ENCODE measurements around the gene SNX25. TPM values are rescaled to one million over a fixed set of nuclear protein-coding genes. Genes with fewer than 3 reads are reported as not detected.

The SNX25 gene
- total RNA-seq, 4 donors from 2014 or later: 19.9 to 23.8 (median 21.5) TPM

DNA sequence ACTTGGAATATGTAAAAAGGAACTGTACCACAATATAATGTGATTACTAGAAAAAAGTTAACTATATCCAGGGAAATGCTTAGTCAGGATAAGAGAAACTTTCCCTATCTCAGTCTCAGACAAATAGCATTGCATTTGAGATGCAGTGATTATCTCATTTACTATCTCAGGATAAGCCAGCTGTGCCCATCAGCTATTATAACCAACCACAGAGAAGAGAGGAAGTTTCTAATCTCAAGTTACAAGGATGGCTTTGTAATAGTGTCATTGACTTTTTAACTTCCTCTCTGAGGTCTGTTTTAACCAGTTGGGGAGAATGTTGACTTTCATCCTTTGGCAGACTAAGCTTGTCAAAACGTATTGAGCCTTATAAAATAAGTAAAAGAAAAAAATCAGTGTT lies 56.5 kb downstream of the SNX25 start:
- Histone ChIP-seq H3K4me1 (no peaks in the 10 kb centered on the region), H3K27ac (replicated peaks in 1 of 4) (no peak overlapping the region), H3K4me3 (no peak overlapping the region), H3K9me3 (no peaks in the 10 kb centered on the region), H3K27me3 (no peaks in the 10 kb centered on the region), H3K36me3 (peaks cover 0 to 30% (median 19%) of the 10 kb centered on the region in 4 donors)
- 62% methylated on average over 1 of the region's 1 CpG for WGBS
- no peak for DNase-seq (ENCODE audit: extremely low spot score)
- intact Hi-C loops (cut with DNase I): no loop called here
- TF ChIP-seq, protein P1, sequence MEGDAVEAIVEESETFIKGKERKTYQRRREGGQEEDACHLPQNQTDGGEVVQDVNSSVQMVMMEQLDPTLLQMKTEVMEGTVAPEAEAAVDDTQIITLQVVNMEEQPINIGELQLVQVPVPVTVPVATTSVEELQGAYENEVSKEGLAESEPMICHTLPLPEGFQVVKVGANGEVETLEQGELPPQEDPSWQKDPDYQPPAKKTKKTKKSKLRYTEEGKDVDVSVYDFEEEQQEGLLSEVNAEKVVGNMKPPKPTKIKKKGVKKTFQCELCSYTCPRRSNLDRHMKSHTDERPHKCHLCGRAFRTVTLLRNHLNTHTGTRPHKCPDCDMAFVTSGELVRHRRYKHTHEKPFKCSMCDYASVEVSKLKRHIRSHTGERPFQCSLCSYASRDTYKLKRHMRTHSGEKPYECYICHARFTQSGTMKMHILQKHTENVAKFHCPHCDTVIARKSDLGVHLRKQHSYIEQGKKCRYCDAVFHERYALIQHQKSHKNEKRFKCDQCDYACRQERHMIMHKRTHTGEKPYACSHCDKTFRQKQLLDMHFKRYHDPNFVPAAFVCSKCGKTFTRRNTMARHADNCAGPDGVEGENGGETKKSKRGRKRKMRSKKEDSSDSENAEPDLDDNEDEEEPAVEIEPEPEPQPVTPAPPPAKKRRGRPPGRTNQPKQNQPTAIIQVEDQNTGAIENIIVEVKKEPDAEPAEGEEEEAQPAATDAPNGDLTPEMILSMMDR (IDR thresholded peaks at IDR 0.05): no peak
- TF ChIP-seq EP300 (IDR thresholded peaks at IDR 0.05) (no peak), POLR2AphosphoS5 (IDR thresholded peaks at IDR 0.05) (no peak), POLR2A (IDR thresholded peaks at IDR 0.05; ENCODE audit: low read depth) (no peak)

DNA sequence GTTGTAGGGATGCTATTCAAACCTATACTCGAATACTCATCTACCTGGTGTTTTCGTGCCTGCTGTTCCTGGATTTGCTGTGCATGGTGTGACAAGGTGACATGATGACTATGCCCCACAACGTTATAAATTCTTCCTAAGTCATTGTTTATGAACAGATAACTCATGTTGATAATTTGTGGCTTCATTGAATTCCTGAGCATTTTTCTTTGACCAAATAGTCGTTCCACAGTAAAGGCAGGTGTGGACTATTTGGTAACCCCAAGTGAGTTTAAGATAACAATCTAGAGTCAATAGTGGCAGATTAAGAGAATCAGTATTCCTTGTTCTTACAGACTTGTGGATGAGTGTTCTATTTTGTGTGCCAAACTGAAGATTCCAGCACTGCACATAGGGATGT lies 59.9 kb downstream of the SNX25 start:
- Histone ChIP-seq H3K27me3 (no peaks in the 10 kb centered on the region), H3K36me3 (peaks cover 0 to 30% (median 19%) of the 10 kb centered on the region in 4 donors), H3K9me3 (no peaks in the 10 kb centered on the region), H3K4me3 (no peak overlapping the region), H3K4me1 (no peaks in the 10 kb centered on the region), H3K27ac (replicated peaks in 1 of 4) (no peak overlapping the region)
- DNase-seq (ENCODE audit: extremely low spot score): no peak
- intact Hi-C loops (cut with DNase I): no loop called here
- 73% methylated on average over 4 of the region's 4 CpGs for WGBS
- TF ChIP-seq EP300 (IDR thresholded peaks at IDR 0.05): no peak
- TF ChIP-seq POLR2A (IDR thresholded peaks at IDR 0.05; ENCODE audit: low read depth): no peak

GRCh38 chr4:185270037-185270436 lies 60.6 kb downstream of the SNX25 start:
- intact Hi-C loops (cut with DNase I): no loop called here
- H3K9me3 ChIP-seq: no peaks in the 10 kb centered on the region
- H3K27ac ChIP-seq (replicated peaks in 1 of 4): no peak overlapping the region
- H3K4me3 ChIP-seq: no peak overlapping the region
- peaks cover 0 to 23% (median 16%) of the 10 kb centered on the region in 4 donors for H3K36me3 ChIP-seq
- DNase-seq (ENCODE audit: extremely low spot score): no peak
- WGBS: 93% methylated on average over 5 of the region's 5 CpGs
- no peaks in the 10 kb centered on the region for H3K27me3 ChIP-seq
- H3K4me1 ChIP-seq: no peaks in the 10 kb centered on the region
- TF ChIP-seq, protein P1 (IDR thresholded peaks at IDR 0.05): no peak
- TF ChIP-seq EP300 (IDR thresholded peaks at IDR 0.05): no peak

DNA sequence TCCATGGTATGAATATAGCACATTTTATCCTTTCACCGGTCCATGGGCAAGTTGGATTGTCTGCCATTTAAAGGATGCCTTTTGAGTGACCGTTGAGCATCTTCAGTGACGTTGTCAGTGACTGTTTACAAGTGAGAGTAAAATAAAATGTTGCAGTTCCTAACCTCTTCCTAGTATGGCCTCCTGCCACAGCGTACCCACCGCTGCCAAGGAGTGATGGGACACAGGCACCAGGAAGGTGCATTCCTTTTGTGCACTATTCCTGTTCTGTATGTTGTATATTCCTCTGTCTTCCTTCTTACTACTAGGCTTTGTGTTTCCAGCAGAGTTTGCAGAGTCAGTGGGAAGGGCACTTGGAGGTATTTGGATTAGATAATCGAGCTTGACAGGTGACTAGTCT lies 61.5 kb downstream of the SNX25 start:
- no peak overlapping the region for H3K4me3 ChIP-seq
- no peaks in the 10 kb centered on the region for H3K4me1 ChIP-seq
- TF ChIP-seq POLR2A (IDR thresholded peaks at IDR 0.05; ENCODE audit: low read depth) (no peak), EP300 (IDR thresholded peaks at IDR 0.05) (no peak), POLR2AphosphoS5 (IDR thresholded peaks at IDR 0.05) (no peak)
- TF ChIP-seq, protein P1 (IDR thresholded peaks at IDR 0.05): no peak
- WGBS: 93% methylated on average over 6 of the region's 6 CpGs
- no peak overlapping the region for H3K27ac ChIP-seq (replicated peaks in 1 of 4)
- intact Hi-C loops (cut with DNase I): no loop called here
- peaks cover 0 to 18% (median 13%) of the 10 kb centered on the region in 4 donors for H3K36me3 ChIP-seq
- no peaks in the 10 kb centered on the region for H3K27me3 ChIP-seq
- no peaks in the 10 kb centered on the region for H3K9me3 ChIP-seq
- no peak for DNase-seq (ENCODE audit: extremely low spot score)

GRCh38 chr4:185272245-185272644 lies 62.8 kb downstream of the SNX25 start:
- H3K27me3 ChIP-seq: no peaks in the 10 kb centered on the region
- DNase-seq (ENCODE audit: extremely low spot score): no peak
- no peak for TF ChIP-seq POLR2A (IDR thresholded peaks at IDR 0.05; ENCODE audit: low read depth)
- no peak for TF ChIP-seq EP300 (IDR thresholded peaks at IDR 0.05)
- TF ChIP-seq POLR2AphosphoS5 (IDR thresholded peaks at IDR 0.05): no peak
- TF ChIP-seq, protein P1 (IDR thresholded peaks at IDR 0.05): no peak
- H3K4me1 ChIP-seq: no peaks in the 10 kb centered on the region
- no peak overlapping the region for H3K4me3 ChIP-seq
- 93% methylated on average over 6 of the region's 6 CpGs for WGBS
- no peak overlapping the region for H3K27ac ChIP-seq (replicated peaks in 1 of 4)
- no peaks in the 10 kb centered on the region for H3K9me3 ChIP-seq
- intact Hi-C loops (cut with DNase I): no loop called here
- H3K36me3 ChIP-seq: peaks cover 0 to 17% (median 8%) of the 10 kb centered on the region in 4 donors

Measured in esophagus muscularis mucosa (tissue), 4 donors.